Measurements from ENCODE around the gene SERTAD3.
"Not testable (repeated sequence)": the region's sequence is repeated elsewhere in the genome, so short reads cannot be mapped to it uniquely, and the experiment has no call there.

Gene SERTAD3

GRCh38 chr19:40438284-40438683 lies 5.9 kb downstream of the SERTAD3 start:
- no peak overlapping the region for H2AFZ ChIP-seq (ENCODE audit: low read depth, low read length)
- no peaks in the 10 kb centered on the region for H4K20me1 ChIP-seq (ENCODE audit: insufficient read depth, low read length)
- H3K4me3 ChIP-seq (ENCODE audit: low read depth in 1 of 2, low read length in 2 of 2), result no peak overlapping the region
- peaks cover 14% of the 10 kb centered on the region for H3K79me2 ChIP-seq (ENCODE audit: insufficient read depth, low read length)
- ATAC-seq (ENCODE audit: insufficient read depth, low read depth) (no peak), DNase-seq (no peak)
- TF ChIP-seq EZH2 (IDR thresholded peaks at IDR 0.05; ENCODE audit: borderline replicate concordance, low read depth, low read length, severe bottlenecking) (no peak), CTCF (IDR thresholded peaks at IDR 0.05; ENCODE audit: borderline replicate concordance, extremely low read depth, low read length, poor library complexity, severe bottlenecking) (no peak)
- H3K9ac ChIP-seq (ENCODE audit: low read depth, low read length), result no peak overlapping the region
- H3K27ac ChIP-seq (ENCODE audit: low read length), result no peak overlapping the region
- H3K4me2 ChIP-seq (ENCODE audit: insufficient read depth, low read length), result no peak overlapping the region
- no peaks in the 10 kb centered on the region for H3K27me3 ChIP-seq (ENCODE audit: insufficient read depth, low read length, poor library complexity)
- H3K36me3 ChIP-seq (ENCODE audit: insufficient read depth, low read length), result peaks cover 13% of the 10 kb centered on the region
- H3K4me1 ChIP-seq (ENCODE audit: insufficient read depth, low read length), result peaks cover 23% of the 10 kb centered on the region
- H3K9me3 ChIP-seq (ENCODE audit: insufficient read depth, low read length, severe bottlenecking), result no peaks in the 10 kb centered on the region

- Histone ChIP-seq H3K27me3 (ENCODE audit: insufficient read depth, low read length, poor library complexity) (no peaks in the 10 kb centered on the region), H3K4me2 (ENCODE audit: insufficient read depth, low read length) (peak overlapping the region; percentile 40), H3K4me3 (ENCODE audit: low read depth in 1 of 2, low read length in 2 of 2) (peak overlapping the region in 1 of 2 experiments; percentile 41; a peak in 2 of 4 replicates), H3K9ac (ENCODE audit: low read depth, low read length) (peak overlapping the region; percentile 49), H3K9me3 (ENCODE audit: insufficient read depth, low read length, severe bottlenecking) (no peaks in the 10 kb centered on the region), H4K20me1 (ENCODE audit: insufficient read depth, low read length) (no peaks in the 10 kb centered on the region), H2AFZ (ENCODE audit: low read depth, low read length) (peak overlapping the region; percentile 69), H3K79me2 (ENCODE audit: insufficient read depth, low read length) (no peaks in the 10 kb centered on the region), H3K4me1 (ENCODE audit: insufficient read depth, low read length) (peaks cover 16% of the 10 kb centered on the region), H3K27ac (ENCODE audit: low read length) (peak overlapping the region; percentile 55), H3K36me3 (ENCODE audit: insufficient read depth, low read length) (no peaks in the 10 kb centered on the region)
- ATAC-seq (ENCODE audit: insufficient read depth, low read depth) (peak; percentile 93), DNase-seq (peak; percentile 66)
- TF ChIP-seq CTCF (IDR thresholded peaks at IDR 0.05; ENCODE audit: borderline replicate concordance, extremely low read depth, low read length, poor library complexity, severe bottlenecking) (no peak), EZH2 (IDR thresholded peaks at IDR 0.05; ENCODE audit: borderline replicate concordance, low read depth, low read length, severe bottlenecking) (no peak)
Measured at GRCh38 chr19:40433391-40434216, 10.5 kb downstream of the SERTAD3 start.

GRCh38 chr19:40432760-40433159 lies 11.4 kb downstream of the SERTAD3 start:
- H3K4me3 ChIP-seq (ENCODE audit: low read depth in 1 of 2, low read length in 2 of 2); DNase-seq: not testable (repeated sequence)

GRCh38 chr19:40431698-40432097 lies 12.4 kb downstream of the SERTAD3 start:
- no peak overlapping the region for H3K9ac ChIP-seq (ENCODE audit: low read depth, low read length)
- no peak overlapping the region for H3K4me2 ChIP-seq (ENCODE audit: insufficient read depth, low read length)
- no peak overlapping the region for H3K27ac ChIP-seq (ENCODE audit: low read length)
- no peak for ATAC-seq (ENCODE audit: insufficient read depth, low read depth)
- H3K27me3 ChIP-seq (ENCODE audit: insufficient read depth, low read length, poor library complexity), result no peaks in the 10 kb centered on the region
- H3K9me3 ChIP-seq (ENCODE audit: insufficient read depth, low read length, severe bottlenecking), result no peaks in the 10 kb centered on the region
- H3K79me2 ChIP-seq (ENCODE audit: insufficient read depth, low read length), result no peaks in the 10 kb centered on the region
- H3K4me3 ChIP-seq (ENCODE audit: low read depth in 1 of 2, low read length in 2 of 2), result no peak overlapping the region
- no peak overlapping the region for H2AFZ ChIP-seq (ENCODE audit: low read depth, low read length)
- no peaks in the 10 kb centered on the region for H3K36me3 ChIP-seq (ENCODE audit: insufficient read depth, low read length)
- peaks cover 16% of the 10 kb centered on the region for H3K4me1 ChIP-seq (ENCODE audit: insufficient read depth, low read length)
- TF ChIP-seq EZH2 (IDR thresholded peaks at IDR 0.05; ENCODE audit: borderline replicate concordance, low read depth, low read length, severe bottlenecking), result no peak
- TF ChIP-seq CTCF (IDR thresholded peaks at IDR 0.05; ENCODE audit: borderline replicate concordance, extremely low read depth, low read length, poor library complexity, severe bottlenecking), result no peak
- DNase-seq, result no peak
- H4K20me1 ChIP-seq (ENCODE audit: insufficient read depth, low read length), result no peaks in the 10 kb centered on the region

More at GRCh38 chr19:40432760-40433159, 11.4 kb downstream of the SERTAD3 start:
- H4K20me1 ChIP-seq (ENCODE audit: insufficient read depth, low read length); ATAC-seq (ENCODE audit: insufficient read depth, low read depth); H2AFZ ChIP-seq (ENCODE audit: low read depth, low read length); H3K36me3 ChIP-seq (ENCODE audit: insufficient read depth, low read length); H3K27ac ChIP-seq (ENCODE audit: low read length); H3K79me2 ChIP-seq (ENCODE audit: insufficient read depth, low read length); H3K27me3 ChIP-seq (ENCODE audit: insufficient read depth, low read length, poor library complexity); H3K9me3 ChIP-seq (ENCODE audit: insufficient read depth, low read length, severe bottlenecking): not testable (repeated sequence)
- Histone ChIP-seq H3K4me2 (ENCODE audit: insufficient read depth, low read length) (peak overlapping the region; percentile 40; the same call in 1 of the 2 replicates), H3K4me1 (ENCODE audit: insufficient read depth, low read length) (peaks cover 16% of the 10 kb centered on the region), H3K9ac (ENCODE audit: low read depth, low read length) (peak overlapping the region; percentile 49)

DNA sequence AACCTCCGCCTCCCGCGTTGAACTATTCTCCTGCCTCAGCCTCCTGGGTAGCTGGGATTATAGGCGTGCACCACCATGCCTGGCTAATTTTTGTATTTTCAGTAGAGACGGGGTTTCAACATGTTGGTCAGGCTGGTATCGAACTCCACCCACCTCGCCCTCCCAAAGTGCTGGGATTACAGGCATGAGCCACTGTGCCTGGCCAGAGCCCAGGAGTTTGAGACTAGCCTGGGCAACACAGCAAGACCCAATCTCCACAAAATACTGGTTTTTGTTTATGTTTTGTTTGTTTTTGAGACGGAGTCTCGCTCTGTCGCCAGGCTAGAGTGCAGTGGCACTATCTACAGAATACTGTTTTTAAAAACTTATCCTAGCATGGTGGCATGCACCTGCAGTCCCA lies 13.9 kb downstream of the SERTAD3 start:
- H3K36me3 ChIP-seq (ENCODE audit: insufficient read depth, low read length); H3K79me2 ChIP-seq (ENCODE audit: insufficient read depth, low read length); DNase-seq; H2AFZ ChIP-seq (ENCODE audit: low read depth, low read length); H4K20me1 ChIP-seq (ENCODE audit: insufficient read depth, low read length); H3K27me3 ChIP-seq (ENCODE audit: insufficient read depth, low read length, poor library complexity); H3K4me3 ChIP-seq (ENCODE audit: low read depth in 1 of 2, low read length in 2 of 2); H3K4me2 ChIP-seq (ENCODE audit: insufficient read depth, low read length); ATAC-seq (ENCODE audit: insufficient read depth, low read depth); H3K9me3 ChIP-seq (ENCODE audit: insufficient read depth, low read length, severe bottlenecking); H3K27ac ChIP-seq (ENCODE audit: low read length); H3K9ac ChIP-seq (ENCODE audit: low read depth, low read length): not testable (repeated sequence)
- peaks cover 22% of the 10 kb centered on the region for H3K4me1 ChIP-seq (ENCODE audit: insufficient read depth, low read length)
